Transverse colon (tissue), 4 donors: ENCODE results near the gene NOTCH2.
"Not testable (repeated sequence)": the region's sequence is repeated elsewhere in the genome, so short reads cannot be mapped to it uniquely, and the experiment has no call there.

Experiments
- POLR2AphosphoS5 ChIP-seq, 3 donors: sonication (generic); formaldehyde crosslinking; IDR thresholded peaks; one replicate each; pipeline ENCODE4 v1.6.1; 2016; ENCODE audit warnings: antibody characterized with exemption in 3 of 3
- TF ChIP-seq, protein P1 (sequence below), 5 experiments: fragments of 200-600 bp in 3 of 5; fragments of 450-650 bp in 2 of 5; sonication (generic) in 3 of 5; IDR thresholded peaks; 1 replicate in 2 of 5; 2 replicates in 3 of 5; pipeline ENCODE4 v1.5.1; 2016 to 2017; ENCODE audit warnings: antibody characterized with exemption in 5 of 5, inconsistent platforms in 3 of 5, mild to moderate bottlenecking in 2 of 5, moderate library complexity in 1 of 5

DNA sequence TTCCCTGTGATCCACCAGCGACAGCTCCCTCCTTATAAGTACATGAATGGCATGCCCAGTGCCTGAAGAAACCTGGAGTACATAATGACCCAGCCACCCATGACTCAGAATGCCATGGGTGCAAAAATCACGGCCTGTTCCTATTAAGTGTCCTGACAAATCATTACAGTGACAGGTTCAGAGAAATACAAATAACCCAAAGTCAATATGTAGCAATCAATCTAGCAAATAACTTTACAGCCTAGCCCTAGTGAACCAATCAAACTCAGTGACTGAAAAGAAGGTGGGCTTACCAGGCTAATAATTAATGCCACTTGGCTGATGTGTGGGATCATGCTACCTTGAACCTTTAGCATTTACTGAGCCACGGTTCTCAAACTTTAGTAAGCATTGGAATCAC is 37.2 kb downstream of the NOTCH2 start:
- TF ChIP-seq, protein P1, sequence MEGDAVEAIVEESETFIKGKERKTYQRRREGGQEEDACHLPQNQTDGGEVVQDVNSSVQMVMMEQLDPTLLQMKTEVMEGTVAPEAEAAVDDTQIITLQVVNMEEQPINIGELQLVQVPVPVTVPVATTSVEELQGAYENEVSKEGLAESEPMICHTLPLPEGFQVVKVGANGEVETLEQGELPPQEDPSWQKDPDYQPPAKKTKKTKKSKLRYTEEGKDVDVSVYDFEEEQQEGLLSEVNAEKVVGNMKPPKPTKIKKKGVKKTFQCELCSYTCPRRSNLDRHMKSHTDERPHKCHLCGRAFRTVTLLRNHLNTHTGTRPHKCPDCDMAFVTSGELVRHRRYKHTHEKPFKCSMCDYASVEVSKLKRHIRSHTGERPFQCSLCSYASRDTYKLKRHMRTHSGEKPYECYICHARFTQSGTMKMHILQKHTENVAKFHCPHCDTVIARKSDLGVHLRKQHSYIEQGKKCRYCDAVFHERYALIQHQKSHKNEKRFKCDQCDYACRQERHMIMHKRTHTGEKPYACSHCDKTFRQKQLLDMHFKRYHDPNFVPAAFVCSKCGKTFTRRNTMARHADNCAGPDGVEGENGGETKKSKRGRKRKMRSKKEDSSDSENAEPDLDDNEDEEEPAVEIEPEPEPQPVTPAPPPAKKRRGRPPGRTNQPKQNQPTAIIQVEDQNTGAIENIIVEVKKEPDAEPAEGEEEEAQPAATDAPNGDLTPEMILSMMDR (IDR thresholded peaks at IDR 0.05): not testable (repeated sequence)
- not testable (repeated sequence) for TF ChIP-seq POLR2AphosphoS5 (IDR thresholded peaks at IDR 0.05)
